ENCODE measurements around the gene OR6A2. TPM values are rescaled to one million over a fixed set of nuclear protein-coding genes. Genes with fewer than 3 reads are reported as not detected.
A peak's percentile ranks its signal among the peaks of the same experiment; 100 is the strongest.
"Not testable (repeated sequence)": the region's sequence is repeated elsewhere in the genome, so short reads cannot be mapped to it uniquely, and the experiment has no call there.

OR6A2 gene
- total RNA-seq: 0.18 TPM

- no peak for DNase-seq (ENCODE audit: low spot score)
- intact Hi-C loops (cut with DNase I): no loop called here
- no peak for ATAC-seq
These were observed at the start of gene OR6A2 for GRCh38 chr11:6799402-6799801. OR6A2 (minus strand) TSS chr11:6799689; CDS start chr11:6795708, 3,981 bp downstream.

GRCh38 chr11:6845383-6845782 is 45.9 kb upstream of the OR6A2 start, which contains the start of gene OR10A5:
OR10A5 (plus strand) TSS chr11:6845683; CDS start chr11:6845683, 0 bp downstream.
- DNase-seq (ENCODE audit: low spot score): no peak
- no peak for ATAC-seq
- intact Hi-C loops (cut with DNase I): no loop called here

- intact Hi-C loops (cut with DNase I): no loop called here
- DNase-seq (ENCODE audit: low spot score) (no peak), ATAC-seq (no peak)
These were observed 44.9 kb upstream of the OR6A2 start for GRCh38 chr11:6844356-6844755.

- no peak for ATAC-seq
- no peak for DNase-seq (ENCODE audit: low spot score)
- intact Hi-C loops (cut with DNase I): no loop called here
These were observed 44.2 kb upstream of the OR6A2 start for GRCh38 chr11:6843670-6844069.

GRCh38 chr11:6841694-6842093 is 42.2 kb upstream of the OR6A2 start:
- ATAC-seq (no peak), DNase-seq (ENCODE audit: low spot score) (no peak)
- intact Hi-C loops (cut with DNase I): no loop called here

GRCh38 chr11:6834021-6834420 is 34.5 kb upstream of the OR6A2 start:
- intact Hi-C loops (cut with DNase I): no loop called here
- ATAC-seq (no peak), DNase-seq (ENCODE audit: low spot score) (no peak)

- ATAC-seq (no peak), DNase-seq (ENCODE audit: low spot score) (no peak)
- intact Hi-C loops (cut with DNase I): no loop called here
These were observed 33.9 kb upstream of the OR6A2 start for GRCh38 chr11:6833356-6833755.

GRCh38 chr11:6828103-6828502 is 28.6 kb upstream of the OR6A2 start:
- DNase-seq (ENCODE audit: low spot score): no peak
- intact Hi-C loops (cut with DNase I): no loop called here
- ATAC-seq: no peak

- ATAC-seq: no peak
- no peak for DNase-seq (ENCODE audit: low spot score)
- intact Hi-C loops (cut with DNase I): no loop called here
These were observed 25.8 kb upstream of the OR6A2 start for GRCh38 chr11:6825231-6825744.

GRCh38 chr11:6824136-6824823 is 24.8 kb upstream of the OR6A2 start:
- intact Hi-C loops (cut with DNase I): no loop called here
- ATAC-seq (no peak), DNase-seq (ENCODE audit: low spot score) (no peak)

- ATAC-seq: no peak
- intact Hi-C loops (cut with DNase I): no loop called here
- DNase-seq (ENCODE audit: low spot score): no peak
These were observed 19.5 kb upstream of the OR6A2 start for GRCh38 chr11:6818967-6819366.

- no peak for DNase-seq (ENCODE audit: low spot score)
- intact Hi-C loops (cut with DNase I): no loop called here
- ATAC-seq: no peak
These were observed 18.2 kb upstream of the OR6A2 start for GRCh38 chr11:6817694-6818093.

- DNase-seq (ENCODE audit: low spot score) (no peak), ATAC-seq (no peak)
- intact Hi-C loops (cut with DNase I): no loop called here
These were observed 14.2 kb upstream of the OR6A2 start for GRCh38 chr11:6813656-6814055.

GRCh38 chr11:6812390-6813005 is 13.0 kb upstream of the OR6A2 start:
- ATAC-seq (peak; percentile 28), DNase-seq (ENCODE audit: low spot score) (no peak)

GRCh38 chr11:6801075-6801474 is 1.6 kb upstream of the OR6A2 start:
- ATAC-seq; DNase-seq (ENCODE audit: low spot score); intact Hi-C loops (cut with DNase I): not testable (repeated sequence)

More at GRCh38 chr11:6812390-6813005, 13.0 kb upstream of the OR6A2 start:
- intact Hi-C loops (cut with DNase I): no loop called here

- ATAC-seq: no peak
- intact Hi-C loops (cut with DNase I): no loop called here
- DNase-seq (ENCODE audit: low spot score): no peak
These were observed 4.8 kb downstream of the OR6A2 start for GRCh38 chr11:6794639-6795038.

- ATAC-seq (no peak), DNase-seq (ENCODE audit: low spot score) (no peak)
- intact Hi-C loops (cut with DNase I): no loop called here
These were observed 8.9 kb downstream of the OR6A2 start for GRCh38 chr11:6790546-6790945.

GRCh38 chr11:6782720-6783119 is 16.8 kb downstream of the OR6A2 start, which contains the start of gene OR2AG1:
OR2AG1 (plus strand) TSS chr11:6783020; CDS start chr11:6785038, 2,018 bp downstream.
- no peak for ATAC-seq
- intact Hi-C loops (cut with DNase I): no loop called here

GRCh38 chr11:6780829-6781228 is 18.7 kb downstream of the OR6A2 start:
- ATAC-seq: no peak
- no peak for DNase-seq (ENCODE audit: low spot score)
- intact Hi-C loops (cut with DNase I): no loop called here

More at GRCh38 chr11:6782720-6783119, 16.8 kb downstream of the OR6A2 start, which contains the start of gene OR2AG1:
- DNase-seq (ENCODE audit: low spot score): no peak

- intact Hi-C loops (cut with DNase I): no loop called here
- ATAC-seq (no peak), DNase-seq (ENCODE audit: low spot score) (no peak)
These were observed 21.0 kb downstream of the OR6A2 start for GRCh38 chr11:6778518-6778917.

Data from sciatic nerve (tissue), 2 donors.